Stomach (tissue), 9 donors: ENCODE results near the gene P2RX4. TPM values are rescaled to one million over a fixed set of nuclear protein-coding genes. Genes with fewer than 3 reads are reported as not detected.

Experiments
- DNase-seq, 2 donors: peaks; one replicate each; pipeline versions ENCODE4 v3.0.0 to v3.0.0-alpha.2; 2013 to 2019
- H3K27ac ChIP-seq, 5 donors: fragments of 200-600 bp in 4 of 5; sonication (generic) in 4 of 5; one replicate each; pipeline ENCODE4 v1.5.1; 2013 to 2019; ENCODE audit warnings: mild to moderate bottlenecking in 1 of 5, moderate library complexity in 1 of 5
- H3K27me3 ChIP-seq, 3 donors: fragments of 200-600 bp; sonication (generic); one replicate each; pipeline ENCODE4 v1.5.1; 2017 to 2019; ENCODE audit warnings: mixed run types in 1 of 3
- H3K36me3 ChIP-seq, 4 donors: fragments of 200-600 bp; sonication (generic); 1 replicate in 3 of 4; 2 replicates in 1 of 4; pipeline ENCODE4 v1.5.1; 2016 to 2019
- H3K4me1 ChIP-seq, 4 donors: fragments of 200-600 bp; sonication (generic); one replicate each; pipeline ENCODE4 v1.5.1; 2016 to 2019
- H3K4me3 ChIP-seq, 4 donors: fragments of 200-600 bp; sonication (generic) in 3 of 4; one replicate each; pipeline ENCODE4 v1.5.1; 2016 to 2019; ENCODE audit warnings: mild to moderate bottlenecking in 1 of 4
- H3K9me3 ChIP-seq, 4 donors: fragments of 200-600 bp; sonication (generic); one replicate each; pipeline ENCODE4 v1.5.1; 2016 to 2019
- EP300 ChIP-seq: sonication (generic); formaldehyde crosslinking; IDR thresholded peaks from one replicate; pipeline ENCODE4 v1.6.1; 2017; ENCODE audit warnings: antibody characterized with exemption
- POLR2A ChIP-seq, 4 donors: fragments of 450-650 bp; IDR thresholded peaks; one replicate each; pipeline ENCODE4 v1.6.1; 2016; ENCODE audit warnings: antibody characterized with exemption in 4 of 4, control low read depth in 2 of 4, mild to moderate bottlenecking in 1 of 4, moderate library complexity in 1 of 4
- POLR2AphosphoS5 ChIP-seq, 3 donors: sonication (generic); formaldehyde crosslinking; IDR thresholded peaks; one replicate each; pipeline ENCODE4 v1.6.1; 2016; ENCODE audit warnings: antibody characterized with exemption in 3 of 3
- WGBS, 5 donors: extraction: QIAGEN DNeasy Blood & Tissue Kit in 3 of 5; methylation state at CpG; one replicate each; pipeline versions ENCODE4 v1.1.5 to v1.1.7; 2013 to 2018; 5-methylcytosine and 5-hydroxymethylcytosine counted together
- intact Hi-C: fragments of 100-400 bp; cut with DNase I; formaldehyde crosslinking; loops from one replicate; pipeline ENCODE4 v1.15.1; 2023; ENCODE audit warnings: low total_unique reads
- polyA plus RNA-seq, 3 donors: library from polyadenylated mRNA; stranded (reverse); fragments of 200-250 nt; gene quantifications; one replicate each; pipeline ENCODE4 v1.2.3, GENCODE V29; 2013
- total RNA-seq, 5 donors: library from RNA; depleted of rRNA; stranded (reverse); fragments of >200 nt; gene quantifications; one replicate each; pipeline versions ENCODE4 v1.1.0 to v1.2.3, GENCODE V29; 2014 to 2016
- TF ChIP-seq, protein P1 (sequence below), 7 experiments: fragments of 450-650 bp in 4 of 7; fragments of 200-600 bp in 3 of 7; sonication (generic) in 3 of 7; IDR thresholded peaks; one replicate each; pipeline ENCODE4 v1.5.1; 2016 to 2019; ENCODE audit warnings: antibody characterized with exemption in 7 of 7, control low read depth in 2 of 7, mild to moderate bottlenecking in 1 of 7
- donor health status: healthy with polysubstance abuse.
- donor health status: Bipolar disorder and iron deficiency.
- donor health status: healthy.

The P2RX4 gene
- total and polyA plus RNA-seq, 8 donors, result 13.8 to 65.2 (median 26.4) TPM

DNA sequence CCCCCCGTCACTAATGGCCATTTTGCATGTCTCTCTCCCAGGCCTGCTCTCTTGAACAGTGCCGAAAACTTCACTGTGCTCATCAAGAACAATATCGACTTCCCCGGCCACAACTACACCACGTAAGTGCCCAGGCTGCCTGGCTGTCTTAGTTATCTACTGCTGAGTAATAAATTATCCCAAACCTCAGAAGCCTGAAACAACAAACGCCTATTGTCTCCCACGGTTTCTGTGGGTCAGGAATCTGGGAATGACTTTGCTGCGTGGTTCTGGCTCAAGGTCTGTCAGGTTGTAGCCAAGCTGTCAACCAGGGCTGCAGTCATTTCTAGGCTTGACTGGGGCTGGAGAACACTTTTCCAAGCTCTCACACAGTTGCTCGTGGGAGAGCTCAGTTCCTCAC lies 44.6 kb upstream of the P2RX4 start:
- H3K27ac ChIP-seq, result no peak overlapping the region
- no peak for DNase-seq
- intact Hi-C loops, result no loop called here
- H3K9me3 ChIP-seq, result no peaks in the 10 kb centered on the region
- TF ChIP-seq EP300 (no peak), POLR2AphosphoS5 (IDR thresholded peaks at IDR 0.05) (no peak), POLR2A (IDR thresholded peaks at IDR 0.05) (no peak)
- TF ChIP-seq, protein P1, sequence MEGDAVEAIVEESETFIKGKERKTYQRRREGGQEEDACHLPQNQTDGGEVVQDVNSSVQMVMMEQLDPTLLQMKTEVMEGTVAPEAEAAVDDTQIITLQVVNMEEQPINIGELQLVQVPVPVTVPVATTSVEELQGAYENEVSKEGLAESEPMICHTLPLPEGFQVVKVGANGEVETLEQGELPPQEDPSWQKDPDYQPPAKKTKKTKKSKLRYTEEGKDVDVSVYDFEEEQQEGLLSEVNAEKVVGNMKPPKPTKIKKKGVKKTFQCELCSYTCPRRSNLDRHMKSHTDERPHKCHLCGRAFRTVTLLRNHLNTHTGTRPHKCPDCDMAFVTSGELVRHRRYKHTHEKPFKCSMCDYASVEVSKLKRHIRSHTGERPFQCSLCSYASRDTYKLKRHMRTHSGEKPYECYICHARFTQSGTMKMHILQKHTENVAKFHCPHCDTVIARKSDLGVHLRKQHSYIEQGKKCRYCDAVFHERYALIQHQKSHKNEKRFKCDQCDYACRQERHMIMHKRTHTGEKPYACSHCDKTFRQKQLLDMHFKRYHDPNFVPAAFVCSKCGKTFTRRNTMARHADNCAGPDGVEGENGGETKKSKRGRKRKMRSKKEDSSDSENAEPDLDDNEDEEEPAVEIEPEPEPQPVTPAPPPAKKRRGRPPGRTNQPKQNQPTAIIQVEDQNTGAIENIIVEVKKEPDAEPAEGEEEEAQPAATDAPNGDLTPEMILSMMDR (IDR thresholded peaks at IDR 0.05), result no peak
- no peaks in the 10 kb centered on the region for H3K27me3 ChIP-seq
- 69 to 83% (median 78%) methylated on average over 8 to 9 of the region's 9 CpGs for WGBS, 5 donors
- H3K4me3 ChIP-seq, result no peak overlapping the region
- H3K4me1 ChIP-seq, result no peaks in the 10 kb centered on the region
- peaks cover 0 to 41% (median 27%) of the 10 kb centered on the region in 4 donors for H3K36me3 ChIP-seq

DNA sequence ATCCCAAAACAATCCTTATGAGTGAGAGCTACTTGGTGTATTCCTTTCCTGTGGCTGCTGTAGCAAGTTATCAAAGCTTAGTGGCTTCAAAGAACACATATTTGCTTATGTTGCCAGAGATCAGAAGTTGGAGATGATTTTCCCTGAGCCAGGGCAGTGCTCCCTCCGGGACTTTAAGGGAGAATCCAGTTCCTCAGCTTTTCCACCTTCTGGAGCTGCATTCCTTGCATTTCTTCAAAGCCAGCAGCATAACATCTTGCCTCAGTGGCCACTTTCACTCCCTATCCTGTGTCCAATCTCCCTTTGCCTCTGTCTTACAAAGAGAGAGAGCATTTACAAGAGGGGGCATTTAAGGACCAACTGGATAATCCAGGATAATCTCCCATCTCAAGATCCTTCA lies 43.6 kb upstream of the P2RX4 start:
- Histone ChIP-seq H3K9me3 (no peaks in the 10 kb centered on the region), H3K4me3 (no peak overlapping the region), H3K4me1 (no peaks in the 10 kb centered on the region), H3K36me3 (peaks cover 0 to 41% (median 27%) of the 10 kb centered on the region in 4 donors), H3K27me3 (no peaks in the 10 kb centered on the region), H3K27ac (no peak overlapping the region)
- DNase-seq, result no peak
- TF ChIP-seq POLR2A (IDR thresholded peaks at IDR 0.05) (no peak), EP300 (no peak), POLR2AphosphoS5 (IDR thresholded peaks at IDR 0.05) (no peak)
- TF ChIP-seq, protein P1 (IDR thresholded peaks at IDR 0.05), result no peak
- intact Hi-C loops, result no loop called here
- WGBS, 5 donors, result 33 to 88% (median 68%) methylated on average over 1 of the region's 1 CpG

DNA sequence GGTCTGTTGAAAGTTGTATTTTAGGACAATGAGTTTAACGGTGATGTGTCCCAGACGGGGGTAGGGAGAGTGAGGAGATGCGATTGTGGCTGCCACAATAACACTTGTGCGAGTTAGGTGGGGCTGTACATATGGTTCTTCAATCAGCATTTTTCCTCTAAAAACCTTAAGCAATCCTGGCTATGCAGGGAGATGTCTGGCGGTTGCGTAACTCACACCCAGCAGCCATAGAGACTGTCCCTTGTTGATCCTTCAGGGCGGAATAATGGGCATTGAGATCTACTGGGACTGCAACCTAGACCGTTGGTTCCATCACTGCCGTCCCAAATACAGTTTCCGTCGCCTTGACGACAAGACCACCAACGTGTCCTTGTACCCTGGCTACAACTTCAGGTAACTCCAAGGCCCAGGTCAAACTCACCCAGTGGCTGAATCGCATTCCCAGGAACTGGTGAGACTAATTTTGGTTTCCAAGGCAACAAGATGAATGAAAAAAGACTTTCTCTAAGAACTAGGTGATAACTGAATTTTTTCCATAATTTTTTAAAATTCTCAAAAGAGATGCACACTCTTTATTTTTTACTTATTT lies 42.6 kb upstream of the P2RX4 start:
- H3K4me1 ChIP-seq, result no peaks in the 10 kb centered on the region
- H3K27ac ChIP-seq, result no peak overlapping the region
- TF ChIP-seq, protein P1 (IDR thresholded peaks at IDR 0.05), result no peak
- TF ChIP-seq POLR2A (IDR thresholded peaks at IDR 0.05), result no peak
- no peak for TF ChIP-seq POLR2AphosphoS5 (IDR thresholded peaks at IDR 0.05)
- TF ChIP-seq EP300, result no peak
- no peaks in the 10 kb centered on the region for H3K27me3 ChIP-seq
- H3K4me3 ChIP-seq, result no peak overlapping the region
- H3K36me3 ChIP-seq, result peaks cover 0 to 35% (median 24%) of the 10 kb centered on the region in 4 donors
- WGBS, 5 donors, result 79 to 88% (median 85%) methylated on average over 14 of the region's 14 CpGs
- intact Hi-C loops, result no loop called here
- DNase-seq, result no peak
- H3K9me3 ChIP-seq, result no peaks in the 10 kb centered on the region

DNA sequence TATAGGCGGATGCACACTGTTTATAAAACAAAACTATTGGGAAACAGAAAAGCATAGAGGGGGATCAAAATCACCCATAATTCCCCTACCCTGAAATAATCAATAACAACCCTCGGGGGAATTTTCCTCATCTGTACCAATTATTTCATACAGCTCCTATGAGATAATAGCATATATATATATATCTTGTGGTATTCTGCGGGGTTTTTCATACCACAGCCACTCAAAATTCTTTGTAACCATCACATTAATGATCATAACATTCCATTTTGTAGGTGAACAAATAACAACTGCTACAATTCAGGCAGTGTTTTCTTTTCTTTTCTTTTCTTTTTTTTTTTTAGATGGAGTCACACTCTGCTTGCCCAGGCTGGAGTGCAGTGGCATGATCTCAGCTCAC lies 42.0 kb upstream of the P2RX4 start:
- intact Hi-C loops, result no loop called here
- 64 to 83% (median 78%) methylated on average over 3 of the region's 3 CpGs for WGBS, 5 donors
- no peak for DNase-seq
- Histone ChIP-seq H3K9me3 (no peaks in the 10 kb centered on the region), H3K27me3 (no peaks in the 10 kb centered on the region), H3K27ac (no peak overlapping the region), H3K4me1 (no peaks in the 10 kb centered on the region), H3K4me3 (no peak overlapping the region), H3K36me3 (peaks cover 0 to 31% (median 21%) of the 10 kb centered on the region in 4 donors)
- TF ChIP-seq POLR2AphosphoS5 (IDR thresholded peaks at IDR 0.05), result no peak
- TF ChIP-seq EP300, result no peak
- TF ChIP-seq, protein P1 (IDR thresholded peaks at IDR 0.05), result no peak
- no peak for TF ChIP-seq POLR2A (IDR thresholded peaks at IDR 0.05)
